ENCODE measurements around the gene TBX18.
A peak's percentile ranks its signal among the peaks of the same experiment; 100 is the strongest.

GRCh38 chr6:84768442-84769174, 4.2 kb upstream of the TBX18 start:
- TF ChIP-seq CTCF (tag by site-specific recombination; IDR thresholded peaks at IDR 0.05): peak; percentile 84
- TF ChIP-seq KLF9 (tag by site-specific recombination; IDR thresholded peaks at IDR 0.05; ENCODE audit: low read depth): no peak
- TF ChIP-seq SP2 (tag by site-specific recombination; IDR thresholded peaks at IDR 0.05): no peak
- TF ChIP-seq ZNF768 (tag by site-specific recombination; IDR thresholded peaks at IDR 0.05): no peak
- TF ChIP-seq MZF1 (tag by site-specific recombination; IDR thresholded peaks at IDR 0.05; ENCODE audit: borderline replicate concordance): peak; percentile 99
- no peak for TF ChIP-seq ZNF157 (tag by site-specific recombination; IDR thresholded peaks at IDR 0.05)
- TF ChIP-seq ZNF558 (tag by site-specific recombination; IDR thresholded peaks at IDR 0.05): peak; percentile 52; the same call in 1 of the 2 replicates
- TF ChIP-seq ZNF10 (tag by site-specific recombination; IDR thresholded peaks at IDR 0.05): no peak
- no peak for TF ChIP-seq ZNF596 (tag by site-specific recombination; IDR thresholded peaks at IDR 0.05)
- TF ChIP-seq ELK4 (IDR thresholded peaks at IDR 0.05; ENCODE audit: borderline replicate concordance, low read depth, low read length): no peak
- no peak for TF ChIP-seq ZNF48 (tag by site-specific recombination; IDR thresholded peaks at IDR 0.05)
- TF ChIP-seq ZBTB7A (tag by site-specific recombination; IDR thresholded peaks at IDR 0.05; ENCODE audit: low read depth): no peak
- TF ChIP-seq YY1 (tag by site-specific recombination; IDR thresholded peaks at IDR 0.05): no peak
